Neural cell (in vitro differentiated cells): ENCODE measurements around the gene RP2.

Experiments
- EP300 ChIP-seq: fragments of 450-650 bp; conservative IDR thresholded peaks from 2 replicates; pipeline ENCODE4 v1.6.1; 2014; ENCODE audit warnings: antibody characterized with exemption, mild to moderate bottlenecking, moderate library complexity; ENCODE audit not compliant: poor library complexity, severe bottlenecking
- EZH2 ChIP-seq: fragments of 200-600, 300-800 bp; shearing (Covaris generic), sonication (generic); IDR thresholded peaks from 2 replicates; pipeline ENCODE4 v1.6.1; 2014; ENCODE audit warnings: antibody characterized with exemption, low read length, borderline replicate concordance, mild to moderate bottlenecking; ENCODE audit not compliant: insufficient read depth, poor library complexity, severe bottlenecking
- MXI1 ChIP-seq: fragments of 450-650 bp; conservative IDR thresholded peaks from 2 replicates; pipeline ENCODE4 v1.6.1; 2014; ENCODE audit warnings: antibody characterized with exemption, mild to moderate bottlenecking; ENCODE audit not compliant: poor library complexity, severe bottlenecking
- POLR2AphosphoS5 ChIP-seq: IDR thresholded peaks from 2 replicates; pipeline ENCODE4 v1.6.1; 2012
- RAD21 ChIP-seq: fragments of 450-650 bp; conservative IDR thresholded peaks from 2 replicates; pipeline ENCODE4 v1.6.1; 2014; ENCODE audit warnings: antibody characterized with exemption, mild to moderate bottlenecking, moderate library complexity
- SMC3 ChIP-seq: fragments of 450-650 bp; conservative IDR thresholded peaks from 2 replicates; pipeline ENCODE4 v1.6.1; 2014; ENCODE audit warnings: antibody characterized with exemption, mild to moderate bottlenecking, moderate library complexity; ENCODE audit not compliant: poor library complexity
- TAF1 ChIP-seq: IDR thresholded peaks from 2 replicates; pipeline ENCODE4 v1.6.1; 2012; ENCODE audit warnings: low read depth
- TF ChIP-seq, protein P1 (sequence below): fragments of 450-650 bp; IDR thresholded peaks from 2 replicates; pipeline ENCODE4 v1.5.1; 2014; ENCODE audit warnings: antibody characterized with exemption, mild to moderate bottlenecking, moderate library complexity; ENCODE audit not compliant: poor library complexity, severe bottlenecking
- TF ChIP-seq, protein P2 (sequence below): IDR thresholded peaks from 2 replicates; pipeline ENCODE4 v1.6.1; 2012; ENCODE audit warnings: borderline replicate concordance

DNA sequence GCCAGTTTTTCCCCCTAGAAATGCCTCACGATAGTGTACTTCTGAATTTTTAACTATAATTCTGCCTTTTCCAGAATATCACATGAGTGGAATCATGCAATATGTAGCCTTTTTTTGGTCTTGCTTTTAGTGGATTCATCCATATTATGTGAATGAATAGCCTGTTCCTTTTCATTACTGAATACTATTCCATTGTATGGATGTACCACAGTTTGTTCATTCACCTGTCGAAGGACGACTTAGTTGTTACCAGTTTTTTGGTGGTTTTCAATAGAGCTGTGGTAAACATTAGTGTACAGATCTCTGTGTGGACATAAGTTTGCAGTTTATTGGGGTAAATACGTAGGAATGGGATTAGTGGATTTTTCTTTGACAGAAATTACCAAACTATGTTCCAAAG lies 83.4 kb downstream of the RP2 start:
- TF ChIP-seq, protein P1, sequence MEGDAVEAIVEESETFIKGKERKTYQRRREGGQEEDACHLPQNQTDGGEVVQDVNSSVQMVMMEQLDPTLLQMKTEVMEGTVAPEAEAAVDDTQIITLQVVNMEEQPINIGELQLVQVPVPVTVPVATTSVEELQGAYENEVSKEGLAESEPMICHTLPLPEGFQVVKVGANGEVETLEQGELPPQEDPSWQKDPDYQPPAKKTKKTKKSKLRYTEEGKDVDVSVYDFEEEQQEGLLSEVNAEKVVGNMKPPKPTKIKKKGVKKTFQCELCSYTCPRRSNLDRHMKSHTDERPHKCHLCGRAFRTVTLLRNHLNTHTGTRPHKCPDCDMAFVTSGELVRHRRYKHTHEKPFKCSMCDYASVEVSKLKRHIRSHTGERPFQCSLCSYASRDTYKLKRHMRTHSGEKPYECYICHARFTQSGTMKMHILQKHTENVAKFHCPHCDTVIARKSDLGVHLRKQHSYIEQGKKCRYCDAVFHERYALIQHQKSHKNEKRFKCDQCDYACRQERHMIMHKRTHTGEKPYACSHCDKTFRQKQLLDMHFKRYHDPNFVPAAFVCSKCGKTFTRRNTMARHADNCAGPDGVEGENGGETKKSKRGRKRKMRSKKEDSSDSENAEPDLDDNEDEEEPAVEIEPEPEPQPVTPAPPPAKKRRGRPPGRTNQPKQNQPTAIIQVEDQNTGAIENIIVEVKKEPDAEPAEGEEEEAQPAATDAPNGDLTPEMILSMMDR = no peak
- TF ChIP-seq EZH2 (no peak), MXI1 (no peak), POLR2AphosphoS5 (no peak), EP300 (no peak), TAF1 (no peak), SMC3 (no peak), RAD21 (no peak)
- TF ChIP-seq, protein P2, sequence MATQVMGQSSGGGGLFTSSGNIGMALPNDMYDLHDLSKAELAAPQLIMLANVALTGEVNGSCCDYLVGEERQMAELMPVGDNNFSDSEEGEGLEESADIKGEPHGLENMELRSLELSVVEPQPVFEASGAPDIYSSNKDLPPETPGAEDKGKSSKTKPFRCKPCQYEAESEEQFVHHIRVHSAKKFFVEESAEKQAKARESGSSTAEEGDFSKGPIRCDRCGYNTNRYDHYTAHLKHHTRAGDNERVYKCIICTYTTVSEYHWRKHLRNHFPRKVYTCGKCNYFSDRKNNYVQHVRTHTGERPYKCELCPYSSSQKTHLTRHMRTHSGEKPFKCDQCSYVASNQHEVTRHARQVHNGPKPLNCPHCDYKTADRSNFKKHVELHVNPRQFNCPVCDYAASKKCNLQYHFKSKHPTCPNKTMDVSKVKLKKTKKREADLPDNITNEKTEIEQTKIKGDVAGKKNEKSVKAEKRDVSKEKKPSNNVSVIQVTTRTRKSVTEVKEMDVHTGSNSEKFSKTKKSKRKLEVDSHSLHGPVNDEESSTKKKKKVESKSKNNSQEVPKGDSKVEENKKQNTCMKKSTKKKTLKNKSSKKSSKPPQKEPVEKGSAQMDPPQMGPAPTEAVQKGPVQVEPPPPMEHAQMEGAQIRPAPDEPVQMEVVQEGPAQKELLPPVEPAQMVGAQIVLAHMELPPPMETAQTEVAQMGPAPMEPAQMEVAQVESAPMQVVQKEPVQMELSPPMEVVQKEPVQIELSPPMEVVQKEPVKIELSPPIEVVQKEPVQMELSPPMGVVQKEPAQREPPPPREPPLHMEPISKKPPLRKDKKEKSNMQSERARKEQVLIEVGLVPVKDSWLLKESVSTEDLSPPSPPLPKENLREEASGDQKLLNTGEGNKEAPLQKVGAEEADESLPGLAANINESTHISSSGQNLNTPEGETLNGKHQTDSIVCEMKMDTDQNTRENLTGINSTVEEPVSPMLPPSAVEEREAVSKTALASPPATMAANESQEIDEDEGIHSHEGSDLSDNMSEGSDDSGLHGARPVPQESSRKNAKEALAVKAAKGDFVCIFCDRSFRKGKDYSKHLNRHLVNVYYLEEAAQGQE = no peak
